Activated CD8-positive, alpha-beta memory T cell treated with anti-CD3 and anti-CD28 coated beads, Interleukin-2, amount 50 U/mL, for 4 hours (primary cell): Measurements from ENCODE around the gene SERPINA4.

Experiments used
- DNase-seq: peaks from one replicate; pipeline ENCODE4 v3.0.0-alpha.2; 2020

Gene SERPINA4

GRCh38 chr14:94617988-94618822 lies 57.0 kb downstream of the SERPINA4 start:
- no peak for DNase-seq

GRCh38 chr14:94619297-94619696 lies 58.1 kb downstream of the SERPINA4 start:
- DNase-seq, result no peak
